GM12872 (cell line): Measurements from ENCODE around the gene STPG2.

Experiments used
- CTCF ChIP-seq: IDR thresholded peaks from 3 replicates; pipeline ENCODE4 v1.5.1; 2011; ENCODE audit warnings: low read depth, mild to moderate bottlenecking, low read length, moderate library complexity; ENCODE audit not compliant: insufficient read depth

STPG2 gene

GRCh38 chr4:97627750-97628149 is 515.5 kb downstream of the STPG2 start:
- no peak for TF ChIP-seq CTCF

GRCh38 chr4:97624204-97624603 is 519.1 kb downstream of the STPG2 start:
- no peak for TF ChIP-seq CTCF

- no peak for TF ChIP-seq CTCF
Measured at GRCh38 chr4:97605932-97606331, 537.3 kb downstream of the STPG2 start.

- no peak for TF ChIP-seq CTCF
Measured at GRCh38 chr4:97593248-97593647, 550.0 kb downstream of the STPG2 start.

- TF ChIP-seq CTCF: no peak
Measured at GRCh38 chr4:97590266-97590665, 553.0 kb downstream of the STPG2 start.

- no peak for TF ChIP-seq CTCF
Measured at GRCh38 chr4:97589481-97590196, 553.6 kb downstream of the STPG2 start.

- TF ChIP-seq CTCF: no peak
Measured at GRCh38 chr4:97587912-97588311, 555.4 kb downstream of the STPG2 start.

- no peak for TF ChIP-seq CTCF
Measured at GRCh38 chr4:97585274-97585673, 558.0 kb downstream of the STPG2 start.
